ENCODE results near the gene NDUFA3.

DNA sequence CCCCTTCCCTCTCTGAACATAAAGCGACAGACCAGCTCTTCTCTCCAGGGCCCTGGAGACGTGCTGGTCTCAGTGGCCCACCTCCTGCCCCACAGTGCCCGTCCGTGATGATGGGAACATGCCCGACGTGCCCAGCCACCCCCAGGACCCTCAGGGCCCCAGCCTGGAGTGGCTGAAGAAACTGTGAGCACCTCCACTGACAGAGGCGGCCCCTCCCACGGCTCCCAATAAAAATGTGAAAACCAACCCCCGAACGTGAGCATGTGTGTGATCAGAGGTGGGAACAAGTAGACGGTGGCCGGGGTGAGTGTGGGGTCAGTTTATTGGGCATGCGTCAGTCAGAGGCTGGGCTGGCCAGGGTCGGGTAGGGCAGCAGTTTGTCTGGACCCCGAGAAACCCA lies 4.1 kb downstream of the NDUFA3 start:
- TF ChIP-seq, protein P1, sequence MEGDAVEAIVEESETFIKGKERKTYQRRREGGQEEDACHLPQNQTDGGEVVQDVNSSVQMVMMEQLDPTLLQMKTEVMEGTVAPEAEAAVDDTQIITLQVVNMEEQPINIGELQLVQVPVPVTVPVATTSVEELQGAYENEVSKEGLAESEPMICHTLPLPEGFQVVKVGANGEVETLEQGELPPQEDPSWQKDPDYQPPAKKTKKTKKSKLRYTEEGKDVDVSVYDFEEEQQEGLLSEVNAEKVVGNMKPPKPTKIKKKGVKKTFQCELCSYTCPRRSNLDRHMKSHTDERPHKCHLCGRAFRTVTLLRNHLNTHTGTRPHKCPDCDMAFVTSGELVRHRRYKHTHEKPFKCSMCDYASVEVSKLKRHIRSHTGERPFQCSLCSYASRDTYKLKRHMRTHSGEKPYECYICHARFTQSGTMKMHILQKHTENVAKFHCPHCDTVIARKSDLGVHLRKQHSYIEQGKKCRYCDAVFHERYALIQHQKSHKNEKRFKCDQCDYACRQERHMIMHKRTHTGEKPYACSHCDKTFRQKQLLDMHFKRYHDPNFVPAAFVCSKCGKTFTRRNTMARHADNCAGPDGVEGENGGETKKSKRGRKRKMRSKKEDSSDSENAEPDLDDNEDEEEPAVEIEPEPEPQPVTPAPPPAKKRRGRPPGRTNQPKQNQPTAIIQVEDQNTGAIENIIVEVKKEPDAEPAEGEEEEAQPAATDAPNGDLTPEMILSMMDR (IDR thresholded peaks at IDR 0.05): no peak
- no peak for TF ChIP-seq EZH2 (IDR thresholded peaks at IDR 0.05; ENCODE audit: borderline replicate concordance, insufficient read depth, low read depth, low read length, poor library complexity, severe bottlenecking)
